Coronary artery (tissue), 2 donors: ENCODE data around the gene GRK5.
"Not testable (repeated sequence)": the region's sequence is repeated elsewhere in the genome, so short reads cannot be mapped to it uniquely, and the experiment has no call there.

Experiments used
- DNase-seq: peaks from one replicate; pipeline ENCODE4 v3.0.0-alpha.2; 2017; ENCODE audit warnings: low spot score
- H3K27ac ChIP-seq, 2 donors: fragments of 200-600 bp; sonication (generic); one replicate each; pipeline ENCODE4 v1.5.1; 2016 to 2019
- H3K4me3 ChIP-seq: fragments of 200-600 bp; sonication (generic); 2 replicates; pipeline ENCODE4 v1.5.1; 2016; ENCODE audit warnings: mild to moderate bottlenecking, moderate library complexity
- CTCF ChIP-seq: fragments of 200-600 bp; sonication (generic); IDR thresholded peaks from one replicate; pipeline ENCODE4 v1.5.1; 2019; ENCODE audit warnings: antibody characterized with exemption

The GRK5 gene

GRCh38 chr10:119166564-119166963 is 40.8 kb upstream of the GRK5 start:
- H3K27ac ChIP-seq = peak overlapping the region in 1 of 2 donors; percentile 90
- TF ChIP-seq CTCF = no peak
- peak overlapping the region; percentile 95 for H3K4me3 ChIP-seq
- DNase-seq = no peak

GRCh38 chr10:119167041-119167440 is 40.3 kb upstream of the GRK5 start:
- no peak for DNase-seq

GRCh38 chr10:119174109-119174508 is 33.3 kb upstream of the GRK5 start:
- DNase-seq = no peak
- H3K27ac ChIP-seq = no peak overlapping the region
- no peak for TF ChIP-seq CTCF
- no peak overlapping the region for H3K4me3 ChIP-seq

More at GRCh38 chr10:119167041-119167440, 40.3 kb upstream of the GRK5 start:
- Histone ChIP-seq H3K4me3 (no peak overlapping the region), H3K27ac (no peak overlapping the region)
- no peak for TF ChIP-seq CTCF

GRCh38 chr10:119176166-119176565 is 31.2 kb upstream of the GRK5 start:
- no peak for DNase-seq
- H3K27ac ChIP-seq = no peak overlapping the region
- TF ChIP-seq CTCF = no peak
- no peak overlapping the region for H3K4me3 ChIP-seq

- Histone ChIP-seq H3K4me3 (peak overlapping the region; percentile 79), H3K27ac (peak overlapping the region; percentile 92 to 97)
- TF ChIP-seq CTCF = no peak
- no peak for DNase-seq
These were observed 29.5 kb upstream of the GRK5 start for GRCh38 chr10:119177708-119178371.

GRCh38 chr10:119178372-119179119 is 28.8 kb upstream of the GRK5 start, which contains the start of gene PRDX3:
PRDX3 (minus strand) TSS chr10:119178812; CDS start chr10:119178790, 22 bp downstream.
- peak within 1 kb of the TSS; percentile 92 to 97 for H3K27ac ChIP-seq
- peak; percentile 94 for DNase-seq
- no peak for TF ChIP-seq CTCF

GRCh38 chr10:119180850-119181400 is 26.4 kb upstream of the GRK5 start:
- not testable (repeated sequence) for DNase-seq, H3K27ac ChIP-seq, H3K4me3 ChIP-seq

More at GRCh38 chr10:119178372-119179119, 28.8 kb upstream of the GRK5 start, which contains the start of gene PRDX3:
- H3K4me3 ChIP-seq = peak within 1 kb of the TSS; percentile 79
